ENCODE results near the gene RASL11A.

DNA sequence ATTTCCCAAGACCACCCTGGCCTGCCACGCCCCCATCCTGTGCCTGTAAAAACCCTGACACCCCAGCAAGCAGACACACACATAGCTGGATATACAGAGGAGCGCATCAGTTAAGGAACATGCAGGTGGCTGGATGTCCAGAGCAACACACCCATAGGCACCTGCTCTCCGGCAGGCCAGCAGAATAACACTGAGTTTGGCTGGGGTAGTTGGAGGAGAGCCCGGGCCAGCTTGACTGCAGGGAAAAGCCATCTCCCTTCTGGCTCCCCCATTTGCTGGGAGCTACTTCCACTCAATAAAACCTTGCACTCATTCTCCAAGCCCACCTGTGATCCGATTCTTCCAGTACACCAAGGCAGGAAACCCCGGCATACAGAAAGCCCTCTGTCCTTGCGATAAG lies 8.9 kb downstream of the RASL11A start:
- TF ChIP-seq JUND (CRISPR knock-in tag; IDR thresholded peaks at IDR 0.05) (no peak), ZNF550 (CRISPR knock-in tag; IDR thresholded peaks at IDR 0.05; ENCODE audit: borderline replicate concordance) (no peak), CREM (IDR thresholded peaks at IDR 0.05) (no peak), CREM (CRISPR knock-in tag; IDR thresholded peaks at IDR 0.05) (no peak), EZH2 (conservative IDR thresholded peaks at IDR 0.05; ENCODE audit: low read depth, low read length) (no peak), CEBPB (IDR thresholded peaks at IDR 0.05; ENCODE audit: borderline replicate concordance, low read depth, low read length) (no peak), MXI1 (IDR thresholded peaks at IDR 0.05; ENCODE audit: borderline replicate concordance, low read depth, low read length) (no peak)
- TF ChIP-seq, protein P1, sequence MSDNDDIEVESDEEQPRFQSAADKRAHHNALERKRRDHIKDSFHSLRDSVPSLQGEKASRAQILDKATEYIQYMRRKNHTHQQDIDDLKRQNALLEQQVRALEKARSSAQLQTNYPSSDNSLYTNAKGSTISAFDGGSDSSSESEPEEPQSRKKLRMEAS (IDR thresholded peaks at IDR 0.05), result no peak
- TF ChIP-seq, protein P2, sequence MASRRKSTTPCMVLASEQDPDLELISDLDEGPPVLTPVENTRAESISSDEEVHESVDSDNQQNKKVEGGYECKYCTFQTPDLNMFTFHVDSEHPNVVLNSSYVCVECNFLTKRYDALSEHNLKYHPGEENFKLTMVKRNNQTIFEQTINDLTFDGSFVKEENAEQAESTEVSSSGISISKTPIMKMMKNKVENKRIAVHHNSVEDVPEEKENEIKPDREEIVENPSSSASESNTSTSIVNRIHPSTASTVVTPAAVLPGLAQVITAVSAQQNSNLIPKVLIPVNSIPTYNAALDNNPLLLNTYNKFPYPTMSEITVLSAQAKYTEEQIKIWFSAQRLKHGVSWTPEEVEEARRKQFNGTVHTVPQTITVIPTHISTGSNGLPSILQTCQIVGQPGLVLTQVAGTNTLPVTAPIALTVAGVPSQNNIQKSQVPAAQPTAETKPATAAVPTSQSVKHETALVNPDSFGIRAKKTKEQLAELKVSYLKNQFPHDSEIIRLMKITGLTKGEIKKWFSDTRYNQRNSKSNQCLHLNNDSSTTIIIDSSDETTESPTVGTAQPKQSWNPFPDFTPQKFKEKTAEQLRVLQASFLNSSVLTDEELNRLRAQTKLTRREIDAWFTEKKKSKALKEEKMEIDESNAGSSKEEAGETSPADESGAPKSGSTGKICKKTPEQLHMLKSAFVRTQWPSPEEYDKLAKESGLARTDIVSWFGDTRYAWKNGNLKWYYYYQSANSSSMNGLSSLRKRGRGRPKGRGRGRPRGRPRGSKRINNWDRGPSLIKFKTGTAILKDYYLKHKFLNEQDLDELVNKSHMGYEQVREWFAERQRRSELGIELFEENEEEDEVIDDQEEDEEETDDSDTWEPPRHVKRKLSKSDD (CRISPR knock-in tag; IDR thresholded peaks at IDR 0.05; ENCODE audit: low read depth), result no peak
